HG03558 (cell line): ENCODE results near the gene PLS1.
"Not testable (repeated sequence)": the region's sequence is repeated elsewhere in the genome, so short reads cannot be mapped to it uniquely, and the experiment has no call there.

Experiments used
- ATAC-seq: cut with Tn5 transposase; IDR thresholded peaks from one replicate; pipeline ENCODE4 v1.9.1; 2021; ENCODE audit warnings: moderate number of reproducible peaks; ENCODE audit not compliant: unreplicated experiment; ENCODE audit errors: extremely low read depth

PLS1 gene

GRCh38 chr3:142595141-142595540, 1.1 kb upstream of the PLS1 start:
- no peak for ATAC-seq

- no peak for ATAC-seq
These were observed 627 bp upstream of the PLS1 start for GRCh38 chr3:142595581-142595950.

GRCh38 chr3:142596726-142597088, 514 bp downstream of the PLS1 start:
- no peak for ATAC-seq

- no peak for ATAC-seq
These were observed 1.7 kb downstream of the PLS1 start for GRCh38 chr3:142597906-142598305.

- no peak for ATAC-seq
These were observed 5.5 kb downstream of the PLS1 start for GRCh38 chr3:142601713-142602112.

- ATAC-seq = no peak
These were observed 6.6 kb downstream of the PLS1 start for GRCh38 chr3:142602619-142603385.

- not testable (repeated sequence) for ATAC-seq
These were observed 7.2 kb downstream of the PLS1 start for GRCh38 chr3:142603386-142603705.

- no peak for ATAC-seq
These were observed 8.7 kb downstream of the PLS1 start for GRCh38 chr3:142604940-142605339.

GRCh38 chr3:142608631-142609030, 12.4 kb downstream of the PLS1 start:
- ATAC-seq = no peak

- no peak for ATAC-seq
These were observed 12.9 kb downstream of the PLS1 start for GRCh38 chr3:142609136-142609535.

- ATAC-seq = no peak
These were observed 15.0 kb downstream of the PLS1 start for GRCh38 chr3:142611206-142611605.

- ATAC-seq = no peak
These were observed 17.3 kb downstream of the PLS1 start for GRCh38 chr3:142613491-142613890.

- ATAC-seq = no peak
These were observed 17.9 kb downstream of the PLS1 start for GRCh38 chr3:142614059-142614626.

GRCh38 chr3:142615171-142615570, 19.0 kb downstream of the PLS1 start:
- ATAC-seq = no peak

- ATAC-seq = no peak
These were observed 22.8 kb downstream of the PLS1 start for GRCh38 chr3:142618917-142619461.

GRCh38 chr3:142622405-142622804, 26.2 kb downstream of the PLS1 start:
- no peak for ATAC-seq

GRCh38 chr3:142623194-142623593, 27.0 kb downstream of the PLS1 start:
- no peak for ATAC-seq

- no peak for ATAC-seq
These were observed 28.4 kb downstream of the PLS1 start for GRCh38 chr3:142624341-142625152.

GRCh38 chr3:142625153-142625440, 28.9 kb downstream of the PLS1 start:
- no peak for ATAC-seq

- ATAC-seq = no peak
These were observed 30.8 kb downstream of the PLS1 start for GRCh38 chr3:142626971-142627370.

- no peak for ATAC-seq
These were observed 32.6 kb downstream of the PLS1 start for GRCh38 chr3:142628801-142629200.
